ENCODE results near the gene GVQW3.

The GVQW3 gene

DNA sequence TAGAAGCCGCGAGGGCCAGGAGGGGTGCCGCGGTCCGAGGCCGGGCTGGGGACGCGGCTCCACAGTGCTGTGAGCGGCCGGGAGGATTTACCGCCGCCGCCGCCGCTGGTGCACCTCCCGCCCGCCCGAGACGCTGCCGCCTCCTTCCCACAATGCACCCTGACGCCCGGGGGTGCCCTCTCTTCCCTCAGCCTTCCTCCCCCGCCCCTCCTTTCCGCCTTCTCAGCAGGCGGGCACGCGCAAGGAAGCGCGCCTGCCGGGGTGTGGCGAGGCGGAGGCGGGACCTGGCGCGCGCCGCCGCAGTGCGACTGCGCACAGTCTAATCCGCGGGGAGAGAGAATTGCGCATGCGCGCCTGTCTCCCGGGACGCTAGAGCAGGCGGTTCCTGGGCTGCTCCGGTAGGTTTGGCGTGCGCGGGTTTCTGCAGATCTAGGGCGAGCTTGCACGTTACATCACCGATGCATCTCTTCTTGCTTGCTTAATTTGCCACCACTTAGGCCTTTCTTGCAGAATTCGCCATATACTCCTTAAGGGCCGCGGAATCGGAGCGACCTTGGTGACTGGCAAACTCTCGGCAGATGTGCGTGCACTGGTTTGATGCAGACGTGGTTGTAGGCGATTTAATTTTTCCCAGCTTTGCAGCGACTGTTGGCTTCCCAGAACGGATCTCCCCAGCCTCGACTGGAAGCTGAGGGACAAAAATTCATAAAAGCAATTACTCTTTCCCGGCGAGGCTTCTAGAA lies at the start of gene GVQW3, which contains the start of gene THAP12:
Gene GVQW3 (plus strand): TSS at position 347 of the 743 bp plus-strand sequence. CDS start 506 bp downstream, outside the sequence.
Gene THAP12 (minus strand): TSS at position 156 of the 743 bp plus-strand sequence. CDS start 296 bp downstream, outside the sequence.
- peak; percentile 100 for DNase-seq (ENCODE audit: low spot score)

- DNase-seq (ENCODE audit: low spot score) = no peak
Observed at GRCh38 chr11:76334826-76335389, 46.2 kb upstream of the GVQW3 start.

DNA sequence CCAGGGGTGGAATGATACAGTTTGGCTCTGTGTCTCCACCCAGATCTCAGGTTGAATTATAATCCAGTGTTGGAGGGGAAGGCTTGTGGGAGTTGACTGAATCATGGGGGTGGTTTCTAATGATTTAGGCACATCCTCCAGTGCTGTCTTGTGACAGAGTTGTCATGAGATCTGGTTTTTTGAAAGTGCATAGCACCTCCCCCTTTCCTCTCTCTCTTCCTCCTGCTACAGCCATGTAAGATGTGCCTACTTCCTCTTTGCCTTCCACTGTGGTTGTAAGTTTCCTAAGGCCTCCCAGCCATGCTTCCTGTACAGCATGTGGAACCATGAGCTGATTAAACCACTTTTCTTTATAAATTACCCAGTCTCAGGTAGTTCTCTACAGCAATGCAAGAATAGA lies 45.3 kb upstream of the GVQW3 start:
- no peak for DNase-seq (ENCODE audit: low spot score)

- DNase-seq (ENCODE audit: low spot score) = no peak
Observed at GRCh38 chr11:76336597-76336996, 44.5 kb upstream of the GVQW3 start.

- no peak for DNase-seq (ENCODE audit: low spot score)
Observed at GRCh38 chr11:76337469-76337868, 43.7 kb upstream of the GVQW3 start.

GRCh38 chr11:76337923-76338322 lies 43.2 kb upstream of the GVQW3 start:
- DNase-seq (ENCODE audit: low spot score) = no peak

GRCh38 chr11:76339221-76339620 lies 41.9 kb upstream of the GVQW3 start:
- DNase-seq (ENCODE audit: low spot score) = peak; percentile 73

DNA sequence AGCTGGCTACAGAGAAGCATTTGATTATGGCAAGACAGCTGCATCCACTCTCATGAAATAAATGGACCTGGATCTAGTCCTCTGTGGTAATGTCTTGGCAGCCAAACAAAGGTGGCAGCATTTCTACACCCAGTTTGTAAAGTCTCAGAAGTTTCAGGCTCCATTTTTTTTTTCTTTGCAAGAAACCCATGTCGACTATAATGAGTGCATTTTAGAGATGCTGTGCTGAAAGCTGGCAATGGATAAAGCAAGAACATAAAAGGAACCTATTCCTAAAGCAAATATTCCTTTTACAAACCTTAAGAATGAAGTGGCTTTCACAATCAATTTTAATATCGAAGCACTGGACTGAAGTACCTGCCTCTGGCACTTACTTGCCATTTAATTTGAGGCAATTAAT lies 33.7 kb upstream of the GVQW3 start:
- no peak for DNase-seq (ENCODE audit: low spot score)

DNA sequence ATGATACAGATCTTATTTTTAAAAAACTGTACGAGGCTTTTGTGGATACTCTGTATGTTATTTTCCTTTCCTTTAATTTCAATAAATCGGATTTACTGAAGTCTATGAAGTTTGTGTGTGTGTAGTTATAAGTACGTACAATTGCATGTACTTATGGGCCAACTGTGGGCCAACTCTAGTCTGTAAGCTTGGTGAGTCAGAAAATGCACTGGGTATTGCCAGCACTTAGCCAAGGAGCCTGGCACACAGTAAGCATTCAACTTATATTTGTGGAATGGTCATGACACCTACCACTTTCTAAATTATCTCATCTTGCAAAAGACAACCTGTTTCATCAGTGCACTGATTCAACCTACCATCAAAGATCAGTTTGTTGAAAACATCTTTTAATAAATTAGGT lies 32.8 kb upstream of the GVQW3 start:
- no peak for DNase-seq (ENCODE audit: low spot score)

- no peak for DNase-seq (ENCODE audit: low spot score)
Observed at GRCh38 chr11:76355172-76355571, 26.0 kb upstream of the GVQW3 start.

GRCh38 chr11:76361374-76361773 lies 19.7 kb upstream of the GVQW3 start:
- peak; percentile 50 for DNase-seq (ENCODE audit: low spot score)

- DNase-seq (ENCODE audit: low spot score) = no peak
Observed at GRCh38 chr11:76361776-76362175, 19.3 kb upstream of the GVQW3 start.

DNA sequence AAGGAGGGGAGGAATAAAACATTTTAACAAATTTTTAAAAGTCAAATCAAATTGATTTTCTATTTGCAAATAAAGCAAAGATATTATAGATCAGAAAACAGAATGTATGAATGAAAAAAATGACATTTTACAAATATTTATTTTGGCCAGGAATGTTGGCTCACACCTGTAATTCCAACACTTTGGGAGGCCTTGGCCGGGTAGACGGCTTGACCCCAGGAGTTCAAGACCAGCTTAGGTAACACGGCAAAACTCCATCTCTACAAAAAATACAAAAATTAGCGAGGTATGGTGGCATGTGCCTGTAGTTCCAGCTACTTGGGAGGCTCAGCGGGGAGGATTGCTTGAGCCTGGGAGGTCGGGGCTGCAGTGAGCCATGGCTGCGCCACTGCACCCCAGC lies 18.4 kb upstream of the GVQW3 start:
- DNase-seq (ENCODE audit: low spot score) = no peak

- no peak for DNase-seq (ENCODE audit: low spot score)
Observed at GRCh38 chr11:76365038-76365679, 16.0 kb upstream of the GVQW3 start.

DNA sequence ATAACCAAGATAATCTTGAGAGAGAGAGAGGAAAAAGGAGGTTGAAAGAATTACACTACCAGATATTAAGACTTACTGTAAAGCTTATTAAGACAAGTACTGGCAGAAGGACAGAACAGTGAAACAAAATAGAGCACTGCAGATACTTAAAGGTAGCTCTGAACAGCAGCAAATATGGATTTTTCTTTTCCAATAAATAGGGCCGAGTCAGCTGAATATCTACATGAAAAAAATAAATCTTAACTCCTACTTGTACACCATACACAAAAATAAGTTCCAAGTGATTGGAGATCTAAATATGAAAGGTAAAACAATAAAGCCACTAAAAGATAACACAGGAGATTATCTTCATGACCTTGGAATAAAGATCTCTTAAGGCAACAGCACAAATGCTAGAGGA lies 12.6 kb upstream of the GVQW3 start:
- DNase-seq (ENCODE audit: low spot score) = no peak

GRCh38 chr11:76369406-76369805 lies 11.7 kb upstream of the GVQW3 start:
- no peak for DNase-seq (ENCODE audit: low spot score)

GRCh38 chr11:76371170-76371569 lies 10.0 kb upstream of the GVQW3 start:
- peak; percentile 40 for DNase-seq (ENCODE audit: low spot score)

- no peak for DNase-seq (ENCODE audit: low spot score)
Observed at GRCh38 chr11:76376746-76377558, 4.2 kb upstream of the GVQW3 start.

GRCh38 chr11:76379807-76380158 lies 1.3 kb upstream of the GVQW3 start:
- DNase-seq (ENCODE audit: low spot score) = no peak

DNA sequence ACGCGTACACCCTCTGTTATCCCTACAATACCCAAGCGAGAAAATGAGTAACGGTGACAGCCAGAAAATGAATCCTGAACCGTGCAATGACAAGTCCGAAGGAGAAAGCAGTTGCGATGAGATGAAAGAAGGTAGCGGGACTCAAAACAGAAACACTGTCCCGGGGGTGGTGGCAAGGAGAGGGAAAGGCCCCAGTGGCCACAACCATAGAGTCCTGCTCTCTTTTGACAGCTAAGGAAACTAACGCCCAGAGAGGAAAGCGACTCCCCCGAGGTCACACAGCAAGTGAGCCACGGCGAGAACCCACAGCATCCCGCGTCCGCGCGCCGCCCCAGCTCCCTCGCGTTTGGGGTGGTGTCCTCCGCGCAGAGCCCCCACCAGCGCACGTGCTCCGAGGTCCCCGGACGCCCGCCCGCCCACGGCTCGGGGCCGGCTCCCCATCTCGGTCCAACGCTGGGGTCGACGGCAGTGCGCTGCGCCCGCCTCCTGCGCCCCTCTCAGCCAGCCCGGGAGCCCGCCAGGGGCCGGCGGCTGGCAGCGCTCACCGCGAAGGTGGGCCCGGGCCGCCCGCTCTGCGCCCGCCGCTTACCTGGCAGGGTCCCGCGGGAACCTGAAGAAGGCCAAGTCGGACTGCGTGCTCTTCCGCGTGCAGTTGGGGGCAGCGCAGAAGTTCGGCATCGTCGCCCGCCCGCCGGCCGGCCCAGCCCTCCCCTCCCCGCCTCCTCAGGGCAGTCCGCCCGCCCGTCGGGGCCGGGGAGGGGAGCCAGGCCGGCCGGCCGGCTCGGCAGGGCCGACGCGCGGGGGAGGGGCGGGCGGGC lies 755 bp upstream of the GVQW3 start:
- peak; percentile 53 for DNase-seq (ENCODE audit: low spot score)

DNA sequence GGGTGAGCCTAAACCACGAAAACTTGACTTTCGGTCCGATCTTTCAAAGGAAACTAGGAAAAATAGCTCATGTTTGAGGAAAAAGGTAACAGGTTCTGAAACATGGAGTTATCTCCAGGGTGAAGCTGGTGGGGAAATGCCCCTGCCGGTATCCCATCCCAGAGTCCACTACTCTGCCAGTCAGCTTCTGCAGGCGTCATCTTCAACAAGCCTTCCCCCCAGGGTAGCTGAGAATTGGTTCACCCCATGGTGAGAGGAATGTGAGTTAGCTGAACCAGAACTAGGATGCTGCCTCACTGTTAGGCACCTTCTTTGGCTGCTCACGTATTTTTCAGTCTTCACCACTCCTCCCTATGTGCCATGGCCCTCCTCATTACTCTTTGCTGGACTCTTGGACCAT lies 1.1 kb downstream of the GVQW3 start:
- DNase-seq (ENCODE audit: low spot score) = no peak

GRCh38 chr11:76385903-76386302 lies 4.8 kb downstream of the GVQW3 start:
- no peak for DNase-seq (ENCODE audit: low spot score)
